SK-N-SH treated with all-trans-retinoic acid at 6 μM for 48 hours (cell line): ENCODE data around the gene ELP1.

Experiments
- ATAC-seq: fragments of 200-7000 bp; cut with Tn5 transposase; 3 replicates; pipeline ENCODE4 v1.9.1; 2020; ENCODE audit warnings: mild to moderate bottlenecking, moderate library complexity
- ARNTL ChIP-seq: fragments of 450-650 bp; formaldehyde crosslinking; IDR thresholded peaks from 2 replicates; pipeline ENCODE4 v1.5.0; 2020; ENCODE audit warnings: low read depth, mild to moderate bottlenecking, moderate library complexity, borderline replicate concordance
- BACH2 ChIP-seq: fragments of 250-450 bp; sonication (Bioruptor Pico); IDR thresholded peaks from 2 replicates; pipeline ENCODE4 v1.9.0; 2021; ENCODE audit warnings: mild to moderate bottlenecking, borderline replicate concordance
- CSDC2 ChIP-seq: fragments of 250-450 bp; sonication (Bioruptor Pico); IDR thresholded peaks from 2 replicates; pipeline ENCODE4 v1.5.0; 2020; ENCODE audit warnings: mild to moderate bottlenecking, moderate library complexity
- CSRNP3 ChIP-seq: fragments of 250-450 bp; sonication (Bioruptor Pico); IDR thresholded peaks from 2 replicates; pipeline ENCODE4 v1.5.1; 2021; ENCODE audit warnings: mild to moderate bottlenecking, moderate library complexity
- ESRRG ChIP-seq: fragments of 250-450 bp; sonication (Bioruptor Pico); IDR thresholded peaks from 2 replicates; pipeline ENCODE4 v1.6.1; 2021; ENCODE audit warnings: mild to moderate bottlenecking
- GLIS3 ChIP-seq: fragments of 250-450 bp; sonication (Bioruptor Pico); IDR thresholded peaks from 2 replicates; pipeline ENCODE4 v1.5.0; 2020; ENCODE audit warnings: mild to moderate bottlenecking, moderate library complexity
- ISL1 ChIP-seq: fragments of 250-450 bp; sonication (Bioruptor Pico); IDR thresholded peaks from 2 replicates; pipeline ENCODE4 v2.1.2; 2022; ENCODE audit warnings: mild to moderate bottlenecking, moderate library complexity
- OSR1 ChIP-seq: fragments of 250-450 bp; sonication (Bioruptor Pico); IDR thresholded peaks from 2 replicates; pipeline ENCODE4 v1.8.0; 2022; ENCODE audit warnings: moderate library complexity, mild to moderate bottlenecking, inconsistent platforms
- RARB ChIP-seq: fragments of 250-450 bp; sonication (Bioruptor Pico); IDR thresholded peaks from 2 replicates; pipeline ENCODE4 v1.8.0; 2021; ENCODE audit warnings: mild to moderate bottlenecking, moderate library complexity
- SNAI2 ChIP-seq: fragments of 250-450 bp; sonication (Bioruptor Pico); IDR thresholded peaks from 2 replicates; pipeline ENCODE4 v1.5.0; 2020; ENCODE audit warnings: mild to moderate bottlenecking, moderate library complexity
- TCF4 ChIP-seq: fragments of 250-450 bp; sonication (Bioruptor Pico); IDR thresholded peaks from 2 replicates; pipeline ENCODE4 v1.8.0; 2021; ENCODE audit warnings: mild to moderate bottlenecking, moderate library complexity, borderline replicate concordance
- TOX ChIP-seq: fragments of 250-450 bp; sonication (Bioruptor Pico); IDR thresholded peaks from 2 replicates; pipeline ENCODE4 v1.8.0; 2021; ENCODE audit warnings: mild to moderate bottlenecking, moderate library complexity, borderline replicate concordance
- TSHZ2 ChIP-seq: fragments of 250-450 bp; sonication (Bioruptor Pico); IDR thresholded peaks from 2 replicates; pipeline ENCODE4 v1.5.0; 2020; ENCODE audit warnings: mild to moderate bottlenecking, moderate library complexity
- ZC3H10 ChIP-seq: fragments of 250-450 bp; sonication (Bioruptor Pico); IDR thresholded peaks from 2 replicates; pipeline ENCODE4 v1.5.1; 2021; ENCODE audit warnings: mild to moderate bottlenecking, moderate library complexity
- ZFP3 ChIP-seq: fragments of 250-450 bp; sonication (Bioruptor Pico); IDR thresholded peaks from 2 replicates; pipeline ENCODE4 v1.5.0; 2020; ENCODE audit warnings: mild to moderate bottlenecking, moderate library complexity
- ZNF565 ChIP-seq: fragments of 450-650 bp; formaldehyde crosslinking; conservative IDR thresholded peaks from 2 replicates; pipeline ENCODE4 v1.5.0; 2020; ENCODE audit warnings: low read depth, mild to moderate bottlenecking, moderate library complexity
- ZNF8 ChIP-seq: fragments of 450-650 bp; formaldehyde crosslinking; IDR thresholded peaks from 2 replicates; pipeline ENCODE4 v1.5.0; 2020; ENCODE audit warnings: mild to moderate bottlenecking, moderate library complexity
- TF ChIP-seq, protein P1 (sequence below): fragments of 250-450 bp; sonication (Bioruptor Pico); IDR thresholded peaks from 2 replicates; pipeline ENCODE4 v1.8.0; 2020; ENCODE audit warnings: mild to moderate bottlenecking, moderate library complexity, borderline replicate concordance

Gene ELP1

DNA sequence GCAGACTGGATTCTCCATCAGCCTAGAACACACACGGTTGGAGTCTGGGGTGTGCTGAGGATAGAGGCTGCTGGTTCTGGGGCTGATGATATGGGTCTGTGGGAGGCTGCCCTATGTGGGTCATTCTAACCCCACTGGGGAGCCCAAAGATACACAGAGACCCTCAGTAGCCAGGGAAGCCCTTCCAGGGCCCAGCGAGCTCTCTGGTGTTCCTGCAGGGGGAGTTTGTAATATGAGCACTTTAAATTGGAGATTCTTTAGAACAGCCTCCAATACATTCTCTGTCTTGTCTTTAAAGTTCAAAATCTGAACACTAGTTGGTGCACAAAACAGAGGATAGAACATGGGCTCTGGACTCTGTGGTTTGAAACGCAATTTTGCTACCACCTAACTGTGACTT is 69.5 kb downstream of the ELP1 start (continued):
- no peak for TF ChIP-seq TSHZ2 (CRISPR knock-in tag)

GRCh38 chr9:108863891-108864290 is 70.0 kb downstream of the ELP1 start:
- TF ChIP-seq CSRNP3 (CRISPR knock-in tag) (no peak), ESRRG (no peak), BACH2 (CRISPR knock-in tag) (no peak), ISL1 (CRISPR knock-in tag) (no peak), CSDC2 (no peak), TOX (CRISPR knock-in tag) (no peak), ZFP3 (CRISPR knock-in tag) (no peak), TSHZ2 (CRISPR knock-in tag) (no peak), ZNF565 (CRISPR knock-in tag) (no peak), ARNTL (CRISPR knock-in tag) (no peak), ZC3H10 (CRISPR knock-in tag) (no peak), SNAI2 (CRISPR knock-in tag) (no peak), GLIS3 (CRISPR knock-in tag) (no peak), OSR1 (CRISPR knock-in tag) (no peak)
- TF ChIP-seq, protein P1, sequence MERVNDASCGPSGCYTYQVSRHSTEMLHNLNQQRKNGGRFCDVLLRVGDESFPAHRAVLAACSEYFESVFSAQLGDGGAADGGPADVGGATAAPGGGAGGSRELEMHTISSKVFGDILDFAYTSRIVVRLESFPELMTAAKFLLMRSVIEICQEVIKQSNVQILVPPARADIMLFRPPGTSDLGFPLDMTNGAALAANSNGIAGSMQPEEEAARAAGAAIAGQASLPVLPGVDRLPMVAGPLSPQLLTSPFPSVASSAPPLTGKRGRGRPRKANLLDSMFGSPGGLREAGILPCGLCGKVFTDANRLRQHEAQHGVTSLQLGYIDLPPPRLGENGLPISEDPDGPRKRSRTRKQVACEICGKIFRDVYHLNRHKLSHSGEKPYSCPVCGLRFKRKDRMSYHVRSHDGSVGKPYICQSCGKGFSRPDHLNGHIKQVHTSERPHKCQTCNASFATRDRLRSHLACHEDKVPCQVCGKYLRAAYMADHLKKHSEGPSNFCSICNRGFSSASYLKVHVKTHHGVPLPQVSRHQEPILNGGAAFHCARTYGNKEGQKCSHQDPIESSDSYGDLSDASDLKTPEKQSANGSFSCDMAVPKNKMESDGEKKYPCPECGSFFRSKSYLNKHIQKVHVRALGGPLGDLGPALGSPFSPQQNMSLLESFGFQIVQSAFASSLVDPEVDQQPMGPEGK (CRISPR knock-in tag) = no peak
- TF ChIP-seq, all 23 proteins: peak for 0
- no peak; the same call in 2 of the 3 replicates for ATAC-seq

GRCh38 chr9:108861997-108862396 is 71.9 kb downstream of the ELP1 start, which contains the start of gene ACTL7A:
Gene ACTL7A, plus strand, starts transcription at chr9:108862266. Its CDS starts 57 bp downstream, at chr9:108862323.
- TF ChIP-seq ZNF565 (CRISPR knock-in tag) = no peak
- no peak for TF ChIP-seq RARB (CRISPR knock-in tag)
- no peak for TF ChIP-seq SNAI2 (CRISPR knock-in tag)
- TF ChIP-seq ZNF8 = no peak
- no peak for TF ChIP-seq TOX (CRISPR knock-in tag)
- TF ChIP-seq ARNTL (CRISPR knock-in tag) = no peak
- TF ChIP-seq CSRNP3 (CRISPR knock-in tag) = no peak
- TF ChIP-seq CSDC2 = no peak
- TF ChIP-seq TCF4 (CRISPR knock-in tag) = no peak
- no peak for TF ChIP-seq BACH2 (CRISPR knock-in tag)
- no peak for TF ChIP-seq ISL1 (CRISPR knock-in tag)
- no peak for ATAC-seq
